HL-60 (cell line): ENCODE data around the gene XYLT1.

Source experiments
- DNase-seq, 2 experiments: peaks; one replicate each; pipeline ENCODE4 v3.0.0-alpha.2; 2010 to 2020; ENCODE audit warnings: low read depth in 1 of 2, low spot score in 1 of 2
- H3K27ac ChIP-seq: fragments of 250-450 bp; sonication (Bioruptor Pico); replicated peaks from 2 replicates; pipeline ENCODE4 v1.5.1; 2020; ENCODE audit warnings: mild to moderate bottlenecking, moderate library complexity
- H3K27me3 ChIP-seq: fragments of 250-450 bp; sonication (Bioruptor Pico); 2 replicates; pipeline ENCODE4 v1.5.1; 2021; ENCODE audit warnings: mild to moderate bottlenecking, moderate library complexity; ENCODE audit not compliant: insufficient read depth, poor library complexity, severe bottlenecking
- H3K4me3 ChIP-seq: replicated peaks from 2 replicates; pipeline ENCODE4 v1.5.1; 2011; ENCODE audit warnings: mild to moderate bottlenecking, control low read depth, low read length; ENCODE audit not compliant: insufficient read depth
- CTCF ChIP-seq: IDR thresholded peaks from one replicate; pipeline ENCODE4 v1.5.1; 2011; ENCODE audit warnings: low read length, control low read depth, inconsistent platforms; ENCODE audit not compliant: insufficient read depth
- GABPA ChIP-seq: IDR thresholded peaks from 2 replicates; pipeline ENCODE4 v1.6.1; 2012; ENCODE audit warnings: low read depth
- POLR2AphosphoS5 ChIP-seq: IDR thresholded peaks from 2 replicates; pipeline ENCODE4 v1.6.1; 2012; ENCODE audit warnings: low read depth
- REST ChIP-seq: IDR thresholded peaks from 2 replicates; pipeline ENCODE4 v1.6.1; 2012; ENCODE audit warnings: low read depth; ENCODE audit not compliant: insufficient replicate concordance
- SPI1 ChIP-seq: IDR thresholded peaks from 2 replicates; pipeline ENCODE4 v1.6.1; 2012; ENCODE audit warnings: low read depth, mild to moderate bottlenecking, borderline replicate concordance

The XYLT1 gene

DNA sequence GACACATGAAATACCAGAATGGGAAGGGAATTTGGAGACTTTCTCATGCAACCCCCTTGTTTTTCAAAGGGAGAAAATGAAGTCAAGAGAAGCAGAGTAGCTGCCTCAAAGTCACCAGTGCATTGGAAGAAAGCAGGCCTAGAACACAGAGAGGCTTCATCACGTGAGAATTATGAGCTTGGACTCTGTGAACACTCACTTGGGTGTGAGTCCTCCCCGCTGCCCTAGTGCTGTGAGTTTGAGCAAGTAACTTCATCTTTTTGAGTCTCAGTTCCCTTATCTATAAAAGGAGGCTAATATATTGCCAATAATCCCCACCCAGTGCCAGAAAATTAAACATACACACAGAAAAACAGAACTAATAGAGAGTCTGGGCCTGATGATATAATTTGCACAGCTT lies 315.8 kb downstream of the XYLT1 start:
- TF ChIP-seq REST: no peak
- TF ChIP-seq SPI1: no peak
- no peak for TF ChIP-seq POLR2AphosphoS5
- no peak for TF ChIP-seq CTCF
- no peak overlapping the region for H3K27ac ChIP-seq
- no peak for DNase-seq
- no peaks in the 10 kb centered on the region for H3K27me3 ChIP-seq
- no peak overlapping the region for H3K4me3 ChIP-seq

- H3K27ac ChIP-seq: no peak overlapping the region
- H3K27me3 ChIP-seq: no peaks in the 10 kb centered on the region
- DNase-seq: no peak
- no peak overlapping the region for H3K4me3 ChIP-seq
- TF ChIP-seq CTCF (no peak), SPI1 (no peak), REST (no peak), POLR2AphosphoS5 (no peak), GABPA (no peak)
Measured at GRCh38 chr16:17152311-17152710, 318.4 kb downstream of the XYLT1 start.

DNA sequence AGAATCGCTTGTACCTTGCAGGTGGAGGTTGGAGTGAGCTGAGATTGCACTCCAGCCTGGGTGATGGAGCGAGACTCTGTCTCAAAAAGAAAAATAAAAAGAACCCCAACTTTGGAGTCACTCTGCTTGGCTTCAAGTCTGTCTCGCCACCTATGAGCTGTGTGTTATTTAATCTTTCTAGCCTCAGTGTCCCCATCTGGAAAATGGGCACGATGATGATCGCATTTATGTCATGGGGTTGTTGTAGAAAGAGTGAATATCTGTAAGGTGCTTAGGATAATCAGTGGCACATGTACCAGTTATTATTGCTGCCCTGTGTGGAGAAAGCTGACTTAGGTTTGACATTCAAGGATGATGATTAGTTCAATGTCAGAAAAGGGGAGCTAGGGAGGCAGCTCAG lies 319.4 kb downstream of the XYLT1 start:
- H3K27ac ChIP-seq: no peak overlapping the region
- H3K4me3 ChIP-seq: no peak overlapping the region
- H3K27me3 ChIP-seq: no peaks in the 10 kb centered on the region
- no peak for DNase-seq
- TF ChIP-seq REST: no peak
- TF ChIP-seq GABPA: no peak
- TF ChIP-seq CTCF: no peak
- TF ChIP-seq POLR2AphosphoS5: no peak
- no peak for TF ChIP-seq SPI1
